Measurements from ENCODE around the gene AQP1.

- TF ChIP-seq CTCF (IDR thresholded peaks at IDR 0.05) (no peak), POLR2AphosphoS5 (IDR thresholded peaks at IDR 0.05) (no peak), POLR2A (IDR thresholded peaks at IDR 0.05) (no peak), EP300 (IDR thresholded peaks at IDR 0.05) (no peak)
These were observed 38.4 kb upstream of the AQP1 start for GRCh38 chr7:30873207-30873606.
